GM13976 (cell line): ENCODE results near the gene NONO.
"Not testable (repeated sequence)": the region's sequence is repeated elsewhere in the genome, so short reads cannot be mapped to it uniquely, and the experiment has no call there.

Experiments used
- DNase-seq: peaks from one replicate; pipeline ENCODE4 v3.0.0; 2012; ENCODE audit warnings: low spot score
- CTCF ChIP-seq: IDR thresholded peaks from 2 replicates; pipeline ENCODE4 v1.5.1; 2012; ENCODE audit warnings: borderline replicate concordance, mild to moderate bottlenecking; ENCODE audit not compliant: insufficient read depth; ENCODE audit errors: extremely low read depth, missing control alignments, control extremely low read depth
- in situ Hi-C: fragments of 300-500 bp; cut with MboI; formaldehyde crosslinking; loops from one replicate; pipeline ENCODE4 v1.12.0; 2022; ENCODE audit warnings: low sequenced_read_pairs, mixed read lengths, inconsistent platforms; ENCODE audit not compliant: unreplicated experiment

The NONO gene

GRCh38 chrX:71256856-71257255 is 26.6 kb upstream of the NONO start:
- DNase-seq: no peak
- TF ChIP-seq CTCF: no peak
- in situ Hi-C loops: no loop called here

GRCh38 chrX:71268624-71269023 is 14.8 kb upstream of the NONO start:
- in situ Hi-C loops: not testable (repeated sequence)

GRCh38 chrX:71269801-71270395 is 13.5 kb upstream of the NONO start:
- in situ Hi-C loops: no loop called here
- no peak for TF ChIP-seq CTCF
- no peak for DNase-seq

More at GRCh38 chrX:71268624-71269023, 14.8 kb upstream of the NONO start:
- DNase-seq: not testable (repeated sequence)

GRCh38 chrX:71272313-71272712 is 11.1 kb upstream of the NONO start:
- DNase-seq, in situ Hi-C loops: not testable (repeated sequence)

- DNase-seq, in situ Hi-C loops: not testable (repeated sequence)
These were observed 2.1 kb upstream of the NONO start for GRCh38 chrX:71281300-71281699.

- in situ Hi-C loops: no loop called here
- DNase-seq: peak; percentile 39
- TF ChIP-seq CTCF: no peak
These were observed 677 bp upstream of the NONO start for GRCh38 chrX:71282514-71283402.

- no peak for DNase-seq
- TF ChIP-seq CTCF: no peak
- in situ Hi-C loops: no loop called here
These were observed 2.5 kb downstream of the NONO start for GRCh38 chrX:71285929-71286328.

GRCh38 chrX:71291381-71291780 is 7.9 kb downstream of the NONO start:
- DNase-seq: no peak
- in situ Hi-C loops: no loop called here
- TF ChIP-seq CTCF: no peak
